Erythroblast (primary cell): ENCODE data around the gene RHBDL2.
"Not testable (repeated sequence)": the region's sequence is repeated elsewhere in the genome, so short reads cannot be mapped to it uniquely, and the experiment has no call there.

Experiments used
- DNase-seq, 2 experiments: peaks; one replicate each; lab custom pipeline; 2025; lab: John Stamatoyannopoulos, UW
- GATA1 ChIP-seq: IDR thresholded peaks from 2 replicates; pipeline ENCODE4 v1.6.1; 2011; ENCODE audit warnings: low read depth, mild to moderate bottlenecking, control low read depth, low read length, moderate library complexity
- POLR2A ChIP-seq: IDR thresholded peaks from 2 replicates; pipeline ENCODE4 v1.6.1; 2011; ENCODE audit warnings: mild to moderate bottlenecking, low read length

RHBDL2 gene

DNA sequence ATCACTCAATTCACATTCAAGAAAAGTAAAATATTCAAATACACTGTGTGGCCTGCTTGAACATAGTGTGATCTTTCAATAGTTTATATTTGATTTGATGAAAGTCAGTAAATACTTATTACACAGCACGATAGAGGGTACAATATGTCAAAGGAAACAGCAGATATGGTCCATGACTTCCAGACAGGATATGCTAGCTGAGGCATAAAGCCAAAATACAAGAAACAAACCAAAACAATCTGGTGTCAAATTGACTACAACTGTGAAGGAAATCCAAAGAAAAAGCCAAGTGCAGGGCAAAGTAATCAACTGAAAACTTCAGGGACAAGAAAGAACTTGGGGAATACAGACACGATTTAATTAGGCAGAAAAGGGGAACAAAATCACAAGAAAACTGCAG, 101.3 kb downstream of the RHBDL2 start:
- TF ChIP-seq POLR2A, result no peak
- TF ChIP-seq GATA1, result no peak
- DNase-seq, result no peak

DNA sequence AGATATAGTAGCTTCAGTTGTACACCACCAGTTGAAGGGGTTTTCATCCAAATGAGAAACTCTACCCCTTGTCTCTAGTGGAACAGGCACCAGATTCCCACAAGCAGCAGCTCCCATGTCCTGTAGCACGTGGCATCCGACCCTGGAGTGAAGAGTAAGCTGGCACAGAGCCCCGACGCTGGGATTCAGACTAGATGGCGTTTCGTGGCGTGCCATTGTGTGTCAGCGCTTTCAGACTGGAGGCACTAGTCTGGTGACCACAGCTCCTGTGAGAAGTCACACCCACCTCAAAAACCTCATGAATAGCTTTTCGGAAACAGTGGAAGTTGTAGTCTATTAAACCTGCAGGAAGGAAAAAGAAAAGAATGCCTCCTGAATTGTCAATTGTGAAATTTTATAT, 102.3 kb downstream of the RHBDL2 start:
- DNase-seq, result no peak
- TF ChIP-seq POLR2A, result no peak

DNA sequence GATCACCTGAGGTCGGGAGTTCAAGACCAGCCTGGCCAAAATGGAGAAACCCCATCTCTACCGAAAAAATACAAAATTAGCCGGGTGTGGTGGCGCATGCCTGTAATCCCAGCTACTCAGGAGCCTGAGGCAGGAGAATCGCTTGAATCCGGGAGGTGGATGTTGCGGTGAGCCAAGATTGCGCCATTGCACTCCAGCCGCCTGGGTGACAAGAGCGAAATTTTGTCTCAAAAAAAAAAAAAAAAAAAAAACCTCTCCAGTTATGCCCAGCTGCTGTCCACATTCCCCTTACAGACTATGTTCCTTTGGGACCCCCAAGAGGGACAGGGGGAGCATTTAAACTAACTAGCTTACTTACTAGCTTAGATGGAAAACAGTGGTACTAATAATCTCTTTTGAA, 105.3 kb downstream of the RHBDL2 start:
- not testable (repeated sequence) for DNase-seq
